NCI-H748 treated with DMSO at 0.1 percent for 48 hours (cell line): ENCODE measurements around the gene BRSK1.

ENCODE experiments used
- DNase-seq: peaks from one replicate; lab custom pipeline; 2025; lab: John Stamatoyannopoulos, UW

The BRSK1 gene

GRCh38 chr19:55273978-55274707 lies 9.7 kb upstream of the BRSK1 start:
- DNase-seq = no peak

GRCh38 chr19:55275851-55276719 lies 7.7 kb upstream of the BRSK1 start:
- DNase-seq = no peak

GRCh38 chr19:55276720-55277430 lies 6.9 kb upstream of the BRSK1 start:
- no peak for DNase-seq

GRCh38 chr19:55277494-55277893 lies 6.3 kb upstream of the BRSK1 start:
- no peak for DNase-seq

GRCh38 chr19:55278391-55279135 lies 5.2 kb upstream of the BRSK1 start:
- no peak for DNase-seq

GRCh38 chr19:55279340-55279739 lies 4.5 kb upstream of the BRSK1 start:
- DNase-seq = no peak

GRCh38 chr19:55279770-55280643 lies 3.8 kb upstream of the BRSK1 start, which contains the start of gene HSPBP1:
TSS of gene HSPBP1 (minus strand) at chr19:55280110. CDS start at chr19:55279608, 502 bp downstream.
- DNase-seq = peak; percentile 94

- DNase-seq = peak; percentile 17
Observed at GRCh38 chr19:55284405-55285058, 735 bp downstream of the BRSK1 start.

GRCh38 chr19:55285229-55285890 lies 1.6 kb downstream of the BRSK1 start:
- no peak for DNase-seq

GRCh38 chr19:55287361-55288079 lies 3.7 kb downstream of the BRSK1 start:
- DNase-seq = no peak

- DNase-seq = no peak
Observed at GRCh38 chr19:55289117-55289796, 5.5 kb downstream of the BRSK1 start.

GRCh38 chr19:55297267-55297666 lies 13.5 kb downstream of the BRSK1 start:
- DNase-seq = no peak

GRCh38 chr19:55299991-55300390 lies 16.2 kb downstream of the BRSK1 start:
- no peak for DNase-seq

- DNase-seq = no peak
Observed at GRCh38 chr19:55300886-55301458, 17.2 kb downstream of the BRSK1 start.

GRCh38 chr19:55301459-55302317 lies 17.9 kb downstream of the BRSK1 start:
- peak; percentile 69 for DNase-seq

GRCh38 chr19:55302318-55302703 lies 18.5 kb downstream of the BRSK1 start:
- no peak for DNase-seq

- DNase-seq = no peak
Observed at GRCh38 chr19:55303477-55303876, 19.7 kb downstream of the BRSK1 start.
